ENCODE data around the gene CLASRP. TPM values are rescaled to one million over a fixed set of nuclear protein-coding genes. Genes with fewer than 3 reads are reported as not detected.
A peak's percentile ranks its signal among the peaks of the same experiment; 100 is the strongest.

The CLASRP gene
- total RNA-seq, 3 donors from 2014 or later (not counting 1 experiment from before 2014, with no cell fraction given) = 142 to 160 (median 146) TPM

DNA sequence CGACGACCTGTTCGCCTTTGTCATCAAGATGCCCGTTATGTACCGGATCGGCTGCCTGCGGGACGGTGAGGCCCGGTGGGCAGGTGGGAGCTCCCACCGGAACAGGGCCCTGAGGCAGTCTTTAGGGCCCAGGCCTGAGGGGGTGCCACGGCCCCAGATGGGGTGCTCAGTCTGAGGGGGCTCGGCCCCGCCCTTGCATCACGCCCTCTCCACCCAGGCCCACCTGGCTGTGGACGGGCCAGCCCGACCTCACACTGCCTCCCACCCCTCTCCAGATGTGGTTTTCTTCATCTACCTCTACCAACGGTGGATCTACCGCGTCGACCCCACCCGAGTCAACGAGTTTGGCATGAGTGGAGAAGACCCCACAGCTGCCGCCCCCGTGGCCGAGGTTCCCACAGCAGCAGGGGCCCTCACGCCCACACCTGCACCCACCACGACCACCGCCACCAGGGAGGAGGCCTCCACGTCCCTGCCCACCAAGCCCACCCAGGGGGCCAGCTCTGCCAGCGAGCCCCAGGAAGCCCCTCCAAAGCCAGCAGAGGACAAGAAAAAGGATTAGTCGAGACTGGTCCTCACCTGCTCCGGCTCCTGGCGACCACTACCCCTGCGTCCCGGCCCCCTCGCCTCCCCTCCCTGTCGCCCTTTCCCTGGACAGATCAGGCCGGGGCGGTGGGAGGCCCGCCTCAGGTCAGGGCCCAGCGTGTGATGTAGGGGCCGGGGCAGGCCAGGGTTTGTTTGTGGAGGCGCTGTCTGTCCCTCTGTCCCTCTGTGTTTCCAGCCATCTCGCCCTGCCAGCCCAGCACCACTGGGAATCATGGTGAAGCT, 46.3 kb upstream of the CLASRP start:
- H3K9me3 Mint-ChIP-seq = no peaks in the 10 kb centered on the region
- ATAC-seq (no peak), DNase-seq (no peak)
- Histone ChIP-seq H3K27ac (ENCODE audit: low read length) (no peak overlapping the region), H3K36me3 (ENCODE audit: control insufficient read depth, insufficient read depth, low read length) (peaks cover 39% of the 10 kb centered on the region), H3K27me3 (ENCODE audit: control insufficient read depth, insufficient read depth, low read length) (no peaks in the 10 kb centered on the region), H3K4me3 (ENCODE audit: low read length) (no peak overlapping the region), H3K9me3 (ENCODE audit: control insufficient read depth, insufficient read depth, low read length) (no peaks in the 10 kb centered on the region), H3K4me1 (ENCODE audit: control insufficient read depth, insufficient read depth, low read length) (peaks cover 7% of the 10 kb centered on the region)
- H3K4me3 Mint-ChIP-seq = no peak overlapping the region
- H3K4me1 Mint-ChIP-seq = peaks cover 0 to 14% of the 10 kb centered on the region in 2 donors
- WGBS (ENCODE audit: insufficient coverage) = 88% methylated on average over 44 of the region's 44 CpGs
- no peaks in the 10 kb centered on the region for H3K27me3 Mint-ChIP-seq (ENCODE audit: low read depth in 2 of 2)
- TF ChIP-seq, protein P1, sequence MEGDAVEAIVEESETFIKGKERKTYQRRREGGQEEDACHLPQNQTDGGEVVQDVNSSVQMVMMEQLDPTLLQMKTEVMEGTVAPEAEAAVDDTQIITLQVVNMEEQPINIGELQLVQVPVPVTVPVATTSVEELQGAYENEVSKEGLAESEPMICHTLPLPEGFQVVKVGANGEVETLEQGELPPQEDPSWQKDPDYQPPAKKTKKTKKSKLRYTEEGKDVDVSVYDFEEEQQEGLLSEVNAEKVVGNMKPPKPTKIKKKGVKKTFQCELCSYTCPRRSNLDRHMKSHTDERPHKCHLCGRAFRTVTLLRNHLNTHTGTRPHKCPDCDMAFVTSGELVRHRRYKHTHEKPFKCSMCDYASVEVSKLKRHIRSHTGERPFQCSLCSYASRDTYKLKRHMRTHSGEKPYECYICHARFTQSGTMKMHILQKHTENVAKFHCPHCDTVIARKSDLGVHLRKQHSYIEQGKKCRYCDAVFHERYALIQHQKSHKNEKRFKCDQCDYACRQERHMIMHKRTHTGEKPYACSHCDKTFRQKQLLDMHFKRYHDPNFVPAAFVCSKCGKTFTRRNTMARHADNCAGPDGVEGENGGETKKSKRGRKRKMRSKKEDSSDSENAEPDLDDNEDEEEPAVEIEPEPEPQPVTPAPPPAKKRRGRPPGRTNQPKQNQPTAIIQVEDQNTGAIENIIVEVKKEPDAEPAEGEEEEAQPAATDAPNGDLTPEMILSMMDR (IDR thresholded peaks at IDR 0.05) = no peak
- H3K27ac Mint-ChIP-seq = no peak overlapping the region
- no peaks in the 10 kb centered on the region for H3K36me3 Mint-ChIP-seq
- intact Hi-C loops (cut with micrococcal nuclease) = no loop called here

DNA sequence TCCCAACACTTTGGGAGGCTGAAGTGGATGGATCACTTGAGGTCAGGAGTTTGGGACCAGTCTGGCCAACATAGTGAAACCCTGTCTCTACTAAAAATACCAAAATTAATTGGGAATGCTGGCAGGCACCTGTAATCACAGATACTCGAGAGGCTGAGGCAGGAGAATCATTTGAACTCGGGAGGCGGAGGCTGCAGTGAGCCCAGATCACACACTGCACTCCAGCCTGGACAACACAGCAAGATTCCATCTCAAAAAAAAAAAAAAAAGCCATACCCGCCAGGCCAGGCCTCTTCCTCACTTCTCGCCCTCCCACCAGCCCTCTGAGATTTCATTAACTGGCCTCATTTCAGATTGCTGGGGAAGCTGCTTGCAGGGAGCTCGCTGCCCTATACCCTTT, 45.3 kb upstream of the CLASRP start:
- Mint-ChIP-seq H3K36me3 (no peaks in the 10 kb centered on the region), H3K27me3 (ENCODE audit: low read depth in 2 of 2) (no peaks in the 10 kb centered on the region), H3K4me3 (no peak overlapping the region), H3K4me1 (peaks cover 0 to 11% of the 10 kb centered on the region in 2 donors), H3K9me3 (no peaks in the 10 kb centered on the region), H3K27ac (no peak overlapping the region)
- H3K27me3 ChIP-seq (ENCODE audit: control insufficient read depth, insufficient read depth, low read length) = no peaks in the 10 kb centered on the region
- no peak overlapping the region for H3K27ac ChIP-seq (ENCODE audit: low read length)
- H3K9me3 ChIP-seq (ENCODE audit: control insufficient read depth, insufficient read depth, low read length) = no peaks in the 10 kb centered on the region
- H3K4me1 ChIP-seq (ENCODE audit: control insufficient read depth, insufficient read depth, low read length) = peaks cover 7% of the 10 kb centered on the region
- intact Hi-C loops (cut with micrococcal nuclease) = no loop called here
- ATAC-seq (no peak), DNase-seq (no peak)
- TF ChIP-seq, protein P1 (IDR thresholded peaks at IDR 0.05) = no peak
- H3K4me3 ChIP-seq (ENCODE audit: low read length) = no peak overlapping the region
- 97% methylated on average over 6 of the region's 6 CpGs for WGBS (ENCODE audit: insufficient coverage)
- peaks cover 30% of the 10 kb centered on the region for H3K36me3 ChIP-seq (ENCODE audit: control insufficient read depth, insufficient read depth, low read length)

DNA sequence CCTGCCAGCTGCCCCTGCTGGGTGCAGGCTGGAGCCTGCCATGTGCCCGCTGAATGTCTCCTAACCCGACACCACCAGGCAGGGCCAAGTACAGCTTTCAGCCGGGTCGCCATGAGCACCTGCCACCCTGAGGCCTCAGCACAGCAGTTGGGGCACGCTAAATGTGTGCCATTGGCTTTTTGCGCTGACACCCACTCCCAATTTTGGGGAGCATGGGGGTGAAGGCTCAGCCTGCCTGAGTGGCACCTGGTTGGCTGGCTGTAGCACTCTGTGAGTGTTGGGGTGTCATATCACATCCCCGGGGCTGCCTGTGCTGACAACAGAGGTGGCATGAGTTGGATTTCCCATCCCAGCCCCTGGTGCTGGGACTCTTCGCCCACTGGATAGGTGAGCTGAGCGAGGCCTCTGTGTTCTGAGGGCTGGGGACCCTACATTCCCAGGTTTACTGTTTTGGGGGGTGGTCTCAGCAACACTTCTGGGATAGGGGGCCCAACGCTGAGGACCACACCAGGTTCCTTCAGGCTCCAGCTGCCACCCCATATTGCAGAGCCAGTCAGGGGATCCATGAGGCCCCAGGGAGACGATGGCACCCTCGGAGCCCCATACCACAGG, 44.8 kb upstream of the CLASRP start:
- Histone ChIP-seq H3K4me3 (ENCODE audit: low read length) (no peak overlapping the region), H3K4me1 (ENCODE audit: control insufficient read depth, insufficient read depth, low read length) (peaks cover 6% of the 10 kb centered on the region), H3K27me3 (ENCODE audit: control insufficient read depth, insufficient read depth, low read length) (no peaks in the 10 kb centered on the region), H3K27ac (ENCODE audit: low read length) (no peak overlapping the region), H3K9me3 (ENCODE audit: control insufficient read depth, insufficient read depth, low read length) (no peaks in the 10 kb centered on the region), H3K36me3 (ENCODE audit: control insufficient read depth, insufficient read depth, low read length) (peaks cover 25% of the 10 kb centered on the region)
- ATAC-seq (no peak), DNase-seq (no peak)
- no peaks in the 10 kb centered on the region for H3K36me3 Mint-ChIP-seq
- no peaks in the 10 kb centered on the region for H3K27me3 Mint-ChIP-seq (ENCODE audit: low read depth in 2 of 2)
- intact Hi-C loops (cut with micrococcal nuclease) = no loop called here
- TF ChIP-seq, protein P1 (IDR thresholded peaks at IDR 0.05) = no peak
- peaks cover 0 to 7% of the 10 kb centered on the region in 2 donors for H3K4me1 Mint-ChIP-seq
- whole genome bisulfite sequencing (ENCODE audit: insufficient coverage) = 96% methylated on average over 12 of the region's 12 CpGs
- no peak overlapping the region for H3K4me3 Mint-ChIP-seq
- H3K27ac Mint-ChIP-seq = peak overlapping the region in 1 of 2 donors; percentile 13
- no peaks in the 10 kb centered on the region for H3K9me3 Mint-ChIP-seq
